Activated CD8-positive, alpha-beta memory T cell treated with anti-CD3 and anti-CD28 coated beads, Interleukin-2, amount 50 U/mL, for 4 hours (primary cell): Measurements from ENCODE around the gene PRB2.
"Not testable (repeated sequence)": the region's sequence is repeated elsewhere in the genome, so short reads cannot be mapped to it uniquely, and the experiment has no call there.

Experiments
- DNase-seq: peaks from one replicate; pipeline ENCODE4 v3.0.0-alpha.2; 2020

Gene PRB2

DNA sequence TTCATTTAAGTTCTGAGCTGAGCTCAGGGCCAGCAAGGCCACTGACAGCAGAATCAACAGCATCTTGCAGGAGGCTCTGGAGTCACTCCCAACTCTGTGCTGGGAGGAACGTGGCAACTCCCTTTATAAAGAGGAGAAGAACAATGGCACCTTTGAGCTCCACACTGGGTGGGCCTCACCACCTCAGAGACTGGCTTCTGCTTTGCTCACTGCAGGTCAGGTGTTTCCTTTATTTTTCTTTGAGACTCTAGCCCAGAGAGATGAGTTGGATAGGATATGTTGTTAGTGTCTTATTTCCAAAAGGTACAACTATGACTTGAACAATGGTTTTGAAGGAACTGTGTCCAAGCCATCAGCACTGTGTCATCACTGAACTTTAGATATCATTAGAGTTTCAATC, at the start of gene PRB2:
Gene PRB2 (minus strand): TSS at position 101 of the 400 bp plus-strand sequence. CDS start 38 bp downstream, at position 63.
- DNase-seq = not testable (repeated sequence)

DNA sequence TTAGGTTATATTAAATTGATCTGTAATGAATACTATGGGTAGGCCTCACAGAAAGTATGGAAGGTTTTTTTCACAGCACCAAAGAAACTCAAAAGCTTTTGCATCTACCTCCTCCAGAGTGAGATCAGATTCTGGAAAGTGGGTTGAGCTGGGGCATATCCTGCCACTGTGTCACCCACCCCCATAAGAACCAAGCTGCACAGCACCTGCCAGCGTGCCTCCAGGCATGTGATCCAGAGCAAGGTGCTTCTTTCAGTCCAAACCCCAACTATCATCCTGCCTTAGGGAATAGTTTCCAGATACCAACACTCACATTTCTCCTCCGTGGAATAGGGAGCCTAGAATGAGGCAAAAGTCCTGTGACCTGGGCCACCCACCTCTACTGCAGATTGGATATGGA, 42.6 kb upstream of the PRB2 start:
- DNase-seq = no peak

DNA sequence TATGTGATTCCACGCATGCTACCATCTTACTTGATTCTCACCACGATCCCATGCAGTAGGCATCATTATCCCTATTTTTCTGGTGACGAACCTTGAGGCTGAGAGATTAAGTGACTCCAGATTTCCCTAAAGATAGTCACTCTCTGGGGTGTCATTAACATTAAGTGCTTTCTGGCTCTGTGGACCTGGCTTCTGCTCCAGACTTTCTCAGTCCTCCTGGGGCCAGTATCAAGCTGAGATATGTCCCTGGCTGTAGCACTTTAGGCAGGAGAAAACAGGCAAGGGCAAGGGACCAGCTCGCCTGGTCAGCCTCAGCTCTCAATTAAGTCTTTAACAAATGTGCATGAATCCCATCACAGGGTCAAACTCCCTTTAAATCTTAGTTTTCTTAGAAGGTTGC, 38.3 kb upstream of the PRB2 start:
- DNase-seq = no peak

- no peak for DNase-seq
Measured at GRCh38 chr12:11431486-11431885, 36.1 kb upstream of the PRB2 start.

DNA sequence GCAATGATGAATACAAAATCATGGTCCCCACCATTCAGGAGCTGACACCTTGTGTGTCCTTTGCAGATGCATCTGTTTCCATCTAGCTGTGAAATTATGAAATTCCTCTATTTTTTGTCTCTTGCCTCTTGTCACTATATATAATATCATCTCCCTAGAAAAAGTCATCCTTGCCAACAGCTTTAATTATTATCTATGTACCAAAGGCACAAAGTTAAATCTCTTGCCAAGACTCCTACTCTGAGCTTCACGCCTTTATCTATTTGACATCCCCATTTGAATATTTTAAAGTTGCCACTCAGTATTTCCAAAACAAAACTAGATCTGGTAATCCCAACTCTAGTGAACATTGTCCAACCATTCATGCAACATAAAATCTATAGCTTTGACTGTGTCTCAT, 32.0 kb upstream of the PRB2 start:
- DNase-seq = no peak

DNA sequence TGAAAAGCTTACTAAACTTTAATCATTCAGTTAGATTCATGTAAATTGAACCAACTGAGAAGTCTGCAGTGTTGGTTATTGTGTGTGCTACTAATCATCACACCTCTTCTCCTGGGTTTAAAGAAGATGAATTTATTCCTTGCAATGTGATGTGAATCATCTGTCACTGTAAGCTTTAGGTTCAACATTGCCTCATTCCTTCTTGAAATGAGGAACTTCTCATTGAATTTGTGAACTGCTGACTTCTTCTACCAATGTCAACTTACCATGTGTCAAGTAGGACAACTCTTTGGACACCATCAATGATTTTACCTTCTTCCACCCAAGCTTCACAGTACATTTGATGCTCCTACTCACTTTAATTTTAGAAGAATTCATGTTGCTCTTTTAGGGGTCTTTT, 17.4 kb upstream of the PRB2 start:
- DNase-seq = no peak

- DNase-seq = no peak
Measured at GRCh38 chr12:11408096-11408495, 12.7 kb upstream of the PRB2 start.

DNA sequence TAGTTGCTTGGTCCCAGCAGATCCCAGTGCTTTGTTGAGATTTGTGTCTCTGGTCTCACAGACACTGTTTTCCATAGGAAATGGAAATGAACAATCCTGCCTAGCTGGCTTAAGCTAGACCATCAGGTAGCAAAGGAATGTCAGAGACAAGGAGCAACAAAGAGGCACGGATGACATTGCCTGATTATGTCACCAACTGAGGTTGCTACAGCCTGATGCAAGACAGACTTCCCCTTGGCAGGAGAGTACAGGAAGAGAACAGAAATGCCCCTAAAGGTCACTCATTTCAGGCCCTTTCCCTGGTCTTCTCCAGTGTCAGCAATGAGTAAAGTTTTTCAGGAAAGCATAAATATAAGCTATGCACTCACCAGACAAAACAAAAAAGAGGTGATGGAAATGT, 2.0 kb upstream of the PRB2 start:
- no peak for DNase-seq

DNA sequence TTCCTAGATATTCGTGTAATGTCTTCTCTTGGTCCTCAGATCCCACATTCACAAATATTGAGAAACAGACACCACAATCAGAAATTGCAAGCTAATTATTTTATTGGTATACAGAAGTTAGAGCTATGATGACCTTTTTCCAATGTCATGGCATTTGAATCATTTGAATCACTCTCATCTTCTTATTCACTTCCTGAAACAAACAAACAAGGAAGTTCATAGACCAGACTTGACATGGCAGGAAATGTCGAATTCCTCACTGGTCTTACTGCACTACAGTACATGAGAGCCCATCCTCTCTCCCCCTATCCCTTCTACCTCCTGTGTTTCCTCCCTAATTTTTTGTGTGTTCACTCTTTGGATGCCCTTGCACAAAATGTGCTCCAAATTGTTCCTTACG, 3.9 kb downstream of the PRB2 start:
- DNase-seq = not testable (repeated sequence)

GRCh38 chr12:11377420-11377819, 17.9 kb downstream of the PRB2 start:
- DNase-seq = not testable (repeated sequence)

GRCh38 chr12:11361151-11361550, 34.2 kb downstream of the PRB2 start:
- DNase-seq = no peak

GRCh38 chr12:11360205-11360883, 35.0 kb downstream of the PRB2 start:
- not testable (repeated sequence) for DNase-seq

GRCh38 chr12:11351736-11352135, 43.6 kb downstream of the PRB2 start:
- DNase-seq = not testable (repeated sequence)

DNA sequence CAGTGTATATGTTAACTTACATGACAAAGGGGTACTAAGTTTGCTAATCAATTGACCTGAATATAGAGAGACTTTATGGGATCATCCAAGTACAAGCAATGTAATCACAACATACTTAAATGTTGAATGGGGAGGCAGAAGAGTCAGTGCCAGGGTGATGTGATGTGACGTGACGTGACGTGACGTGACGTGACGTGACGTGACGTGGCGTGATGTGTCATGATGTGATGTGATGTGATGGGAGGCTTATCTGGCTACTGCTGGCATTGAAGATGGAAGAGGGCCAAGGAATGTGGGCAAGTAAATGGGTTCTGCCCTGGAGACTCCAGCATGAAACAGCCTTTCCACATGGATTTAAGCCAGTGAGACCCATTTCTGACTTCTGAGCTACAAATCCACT, 46.9 kb downstream of the PRB2 start:
- DNase-seq = no peak

DNA sequence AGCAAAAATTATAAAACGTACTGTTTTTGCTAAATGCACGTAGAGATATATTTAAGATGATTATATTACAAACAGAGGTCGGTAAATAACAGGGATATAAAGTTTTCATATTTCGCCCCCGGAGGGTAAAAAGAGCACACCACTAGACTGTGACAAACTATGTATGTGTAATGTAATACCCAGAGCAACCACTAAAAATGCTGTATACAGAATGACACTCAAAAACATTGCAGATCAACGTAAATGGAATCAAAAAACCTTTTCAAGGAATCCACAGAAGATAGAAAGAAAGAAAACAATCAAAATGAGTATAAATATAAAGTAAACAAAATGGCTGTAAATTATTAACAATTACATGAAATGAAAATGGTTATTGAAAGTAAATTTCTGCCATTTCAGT, 47.6 kb downstream of the PRB2 start:
- DNase-seq = no peak

DNA sequence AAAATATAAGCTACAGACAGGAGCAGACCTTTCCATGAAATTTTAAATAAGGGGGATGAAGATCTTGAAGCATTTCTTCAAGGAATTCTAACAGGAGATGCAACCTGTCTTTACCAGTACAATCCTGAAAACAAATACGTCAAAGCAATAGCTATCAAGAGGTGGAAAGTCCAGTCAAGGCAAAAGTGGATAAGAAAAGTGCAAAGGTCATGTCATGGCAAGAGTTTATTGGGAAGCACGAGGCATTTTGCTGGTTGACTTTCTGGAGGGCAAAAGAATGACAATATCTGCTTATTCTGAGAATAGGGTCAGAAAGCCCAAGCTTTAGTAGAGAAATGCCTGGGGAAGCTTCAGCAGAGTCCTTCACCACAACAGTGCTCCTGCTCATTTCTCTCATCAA, 50.9 kb downstream of the PRB2 start:
- no peak for DNase-seq
